CD8-positive, alpha-beta memory T cell (primary cell): Measurements from ENCODE around the gene RHOXF2. TPM values are rescaled to one million over a fixed set of nuclear protein-coding genes. Genes with fewer than 3 reads are reported as not detected.
"Not testable (repeated sequence)": the region's sequence is repeated elsewhere in the genome, so short reads cannot be mapped to it uniquely, and the experiment has no call there.

Experiments used
- CTCF ChIA-PET: fragments of 350-600 bp; sonication (Branson Sonifier 250); formaldehyde crosslinking; loops from one replicate; lab custom pipeline; 2021; ENCODE audit warnings: antibody characterized with exemption; lab: Charles Lee
- POLR2A ChIA-PET: fragments of 350-600 bp; sonication (Branson Sonifier 250); formaldehyde crosslinking; loops from one replicate; lab custom pipeline; 2021; ENCODE audit warnings: antibody characterized with exemption; lab: Charles Lee
- DNase-seq, 5 donors: peaks; one replicate each; pipeline versions ENCODE4 v3.0.0 to v3.0.0-alpha.2; 2020 to 2022; ENCODE audit warnings: mixed read lengths in 1 of 5
- H3K27ac ChIP-seq: one replicate; pipeline ENCODE4 v1.7.0; 2013; ENCODE audit warnings: low read depth, mild to moderate bottlenecking, low read length, moderate library complexity
- H3K27me3 ChIP-seq: 2 replicates; pipeline ENCODE4 v1.7.0; 2013; ENCODE audit warnings: low read length, mild to moderate bottlenecking; ENCODE audit not compliant: insufficient read depth, poor library complexity, severe bottlenecking
- H3K36me3 ChIP-seq: 2 replicates; pipeline ENCODE4 v1.7.0; 2013; ENCODE audit warnings: mild to moderate bottlenecking, low read length, moderate library complexity; ENCODE audit not compliant: insufficient read depth
- H3K4me1 ChIP-seq: 2 replicates; pipeline ENCODE4 v1.7.0; 2013; ENCODE audit warnings: mild to moderate bottlenecking, low read length, moderate library complexity; ENCODE audit not compliant: insufficient read depth
- H3K4me3 ChIP-seq: 2 replicates; pipeline ENCODE4 v1.7.0; 2013; ENCODE audit warnings: mild to moderate bottlenecking, low read length
- H3K9me3 ChIP-seq: 2 replicates; pipeline ENCODE4 v1.7.0; 2013; ENCODE audit warnings: mild to moderate bottlenecking, low read length
- H3K27ac Mint-ChIP-seq, 8 donors: one replicate each; pipeline ENCODE4 v1.8.0; 2020 to 2021; ENCODE audit warnings: mixed read lengths in 8 of 8, mild to moderate bottlenecking in 6 of 8, inconsistent platforms in 3 of 8, moderate library complexity in 3 of 8
- H3K27me3 Mint-ChIP-seq, 2 donors: one replicate each; pipeline ENCODE4 v1.8.0; 2020 to 2021; ENCODE audit warnings: mixed read lengths in 2 of 2, mild to moderate bottlenecking in 1 of 2, moderate library complexity in 1 of 2
- H3K36me3 Mint-ChIP-seq, 3 donors: one replicate each; pipeline ENCODE4 v1.8.0; 2020 to 2021; ENCODE audit warnings: mixed read lengths in 3 of 3, inconsistent platforms in 1 of 3, mild to moderate bottlenecking in 1 of 3
- H3K4me1 Mint-ChIP-seq, 3 donors: one replicate each; pipeline ENCODE4 v1.8.0; 2020 to 2021; ENCODE audit warnings: mixed read lengths in 3 of 3, inconsistent platforms in 1 of 3, mild to moderate bottlenecking in 1 of 3
- H3K4me3 Mint-ChIP-seq, 7 donors: one replicate each; pipeline ENCODE4 v1.8.0; 2020 to 2021; ENCODE audit warnings: mixed read lengths in 7 of 7, mild to moderate bottlenecking in 6 of 7, moderate library complexity in 4 of 7, inconsistent platforms in 2 of 7
- H3K9me3 Mint-ChIP-seq, 5 donors: one replicate each; pipeline ENCODE4 v1.8.0; 2020 to 2022; ENCODE audit warnings: mixed read lengths in 5 of 5, mild to moderate bottlenecking in 3 of 5, moderate library complexity in 2 of 5, inconsistent platforms in 1 of 5
- polyA plus RNA-seq: library from polyadenylated mRNA; unstranded; fragments of 300-500 nt; fragmentation: Illumina TruSeq; gene quantifications from one replicate; pipeline ENCODE4 v1.2.3, GENCODE V29; 2021
- total RNA-seq, 2 experiments: library from RNA; stranded (reverse); gene quantifications; one replicate each; pipeline ENCODE4 v1.2.3, GENCODE V29; 2021

Gene RHOXF2
- total and polyA plus RNA-seq, 3 experiments from 2014 or later = not detected

DNA sequence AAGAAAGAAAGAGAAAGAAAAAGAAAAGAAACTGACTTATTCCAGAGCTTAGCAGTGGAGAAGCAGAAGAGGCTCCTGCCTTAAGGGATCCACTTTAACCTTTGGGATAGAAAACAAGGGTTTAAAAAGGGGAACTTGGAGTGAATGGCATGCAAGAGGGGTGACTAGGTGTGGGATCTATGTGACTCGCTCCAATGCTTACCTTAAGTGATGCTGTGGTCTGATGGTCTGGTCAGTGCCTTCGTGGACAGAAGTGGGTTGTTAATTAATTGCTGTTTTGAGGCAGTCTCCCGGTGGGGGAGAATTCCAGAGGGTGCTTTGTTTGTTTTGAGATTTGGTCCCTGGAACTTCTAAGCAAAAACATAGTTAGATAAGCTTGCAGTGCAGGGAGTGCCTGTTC is 21.6 kb upstream of the RHOXF2 start:
- no peaks in the 10 kb centered on the region for H3K27me3 Mint-ChIP-seq
- no peak overlapping the region for H3K4me3 Mint-ChIP-seq
- H3K9me3 Mint-ChIP-seq = no peaks in the 10 kb centered on the region
- ChIA-PET CTCF (no interaction called here), POLR2A (no interaction called here)
- no peak for DNase-seq
- H3K27ac Mint-ChIP-seq = peak overlapping the region in 2 of 8 donors; percentile 69 to 76
- peaks cover 4 to 12% (median 9%) of the 10 kb centered on the region in 3 donors for H3K4me1 Mint-ChIP-seq
- Histone ChIP-seq H3K9me3 (no peaks in the 10 kb centered on the region), H3K36me3 (no peaks in the 10 kb centered on the region), H3K27ac (no peak overlapping the region), H3K27me3 (no peaks in the 10 kb centered on the region), H3K4me1 (no peaks in the 10 kb centered on the region), H3K4me3 (no peak overlapping the region)
- H3K36me3 Mint-ChIP-seq = peaks cover 0 to 2% (median 0%) of the 10 kb centered on the region in 3 donors

DNA sequence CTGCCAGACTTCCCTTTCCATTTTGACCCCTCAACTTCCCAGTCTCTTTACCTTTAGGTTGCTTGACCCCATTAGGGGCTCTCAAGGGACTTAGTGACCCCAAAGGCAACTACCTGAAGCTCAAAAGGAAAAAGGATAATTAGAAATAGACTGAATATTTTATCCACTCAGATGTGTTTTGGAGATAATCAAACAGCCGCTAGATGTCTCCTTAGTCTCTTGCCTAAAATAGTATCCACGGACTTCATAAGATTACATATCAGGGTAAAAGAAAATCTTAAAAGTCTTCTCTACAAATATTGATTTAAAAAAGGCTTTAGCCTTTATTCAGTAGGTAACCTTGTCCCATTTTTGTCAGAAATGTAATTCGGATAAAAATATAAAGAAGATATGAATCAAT is 21.0 kb upstream of the RHOXF2 start:
- CTCF ChIA-PET = no interaction called here
- Histone ChIP-seq H3K4me1 (no peaks in the 10 kb centered on the region), H3K36me3 (no peaks in the 10 kb centered on the region), H3K9me3 (no peaks in the 10 kb centered on the region), H3K27ac (no peak overlapping the region), H3K4me3 (no peak overlapping the region), H3K27me3 (no peaks in the 10 kb centered on the region)
- Mint-ChIP-seq H3K36me3 (peaks cover 0 to 2% (median 0%) of the 10 kb centered on the region in 3 donors), H3K27ac (peak overlapping the region in 1 of 8 donors; percentile 10), H3K9me3 (no peaks in the 10 kb centered on the region), H3K4me3 (no peak overlapping the region), H3K4me1 (peaks cover 4 to 16% (median 12%) of the 10 kb centered on the region in 3 donors), H3K27me3 (no peaks in the 10 kb centered on the region)
- DNase-seq = no peak
- POLR2A ChIA-PET = no interaction called here

DNA sequence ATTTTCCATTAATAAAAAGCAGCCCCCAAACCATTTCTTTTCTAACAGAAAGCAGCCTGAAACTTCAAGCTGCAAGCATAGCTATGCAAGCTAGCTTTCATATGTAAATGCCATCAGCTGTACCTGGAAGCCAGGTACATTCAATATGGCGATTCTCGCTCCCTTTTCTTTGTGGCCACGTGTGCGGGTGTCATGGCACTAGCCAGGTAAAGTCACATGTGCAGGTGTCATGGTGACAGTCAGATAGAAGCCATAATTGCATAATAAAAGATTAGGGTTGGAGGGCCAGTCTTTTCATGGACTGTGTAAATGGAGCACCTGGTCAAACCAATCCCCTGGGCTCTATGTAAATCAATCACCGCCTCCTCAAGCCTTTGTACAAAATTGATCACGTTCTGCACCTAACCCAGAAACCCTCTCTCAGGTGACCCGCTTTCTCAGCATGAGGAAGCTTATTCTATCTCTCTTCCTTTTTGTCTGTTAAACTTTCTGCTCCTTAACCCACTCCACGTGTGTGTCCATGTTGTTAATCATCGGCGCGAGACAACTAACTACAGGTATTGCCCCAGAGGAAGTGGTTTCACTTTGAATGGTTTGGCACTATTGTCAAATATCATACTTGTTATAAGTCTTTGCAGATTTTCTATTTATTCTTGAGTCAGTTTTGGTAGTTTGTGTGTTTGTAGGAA is 18.0 kb upstream of the RHOXF2 start:
- peak overlapping the region in 2 of 8 donors; percentile 1 to 17 for H3K27ac Mint-ChIP-seq
- Histone ChIP-seq H3K4me1 (peaks cover 2% of the 10 kb centered on the region), H3K36me3 (no peaks in the 10 kb centered on the region), H3K27me3 (no peaks in the 10 kb centered on the region), H3K27ac (no peak overlapping the region), H3K9me3 (no peaks in the 10 kb centered on the region), H3K4me3 (no peak overlapping the region)
- H3K4me3 Mint-ChIP-seq = peak overlapping the region in 5 of 7 donors; percentile 6 to 67 (median 19)
- H3K9me3 Mint-ChIP-seq = no peaks in the 10 kb centered on the region
- CTCF ChIA-PET = no interaction called here
- H3K4me1 Mint-ChIP-seq = peaks cover 12 to 28% (median 27%) of the 10 kb centered on the region in 3 donors
- H3K36me3 Mint-ChIP-seq = peaks cover 0 to 2% (median 2%) of the 10 kb centered on the region in 3 donors
- no peak for DNase-seq
- H3K27me3 Mint-ChIP-seq = peaks cover 0 to 8% of the 10 kb centered on the region in 2 donors
- POLR2A ChIA-PET = no interaction called here

DNA sequence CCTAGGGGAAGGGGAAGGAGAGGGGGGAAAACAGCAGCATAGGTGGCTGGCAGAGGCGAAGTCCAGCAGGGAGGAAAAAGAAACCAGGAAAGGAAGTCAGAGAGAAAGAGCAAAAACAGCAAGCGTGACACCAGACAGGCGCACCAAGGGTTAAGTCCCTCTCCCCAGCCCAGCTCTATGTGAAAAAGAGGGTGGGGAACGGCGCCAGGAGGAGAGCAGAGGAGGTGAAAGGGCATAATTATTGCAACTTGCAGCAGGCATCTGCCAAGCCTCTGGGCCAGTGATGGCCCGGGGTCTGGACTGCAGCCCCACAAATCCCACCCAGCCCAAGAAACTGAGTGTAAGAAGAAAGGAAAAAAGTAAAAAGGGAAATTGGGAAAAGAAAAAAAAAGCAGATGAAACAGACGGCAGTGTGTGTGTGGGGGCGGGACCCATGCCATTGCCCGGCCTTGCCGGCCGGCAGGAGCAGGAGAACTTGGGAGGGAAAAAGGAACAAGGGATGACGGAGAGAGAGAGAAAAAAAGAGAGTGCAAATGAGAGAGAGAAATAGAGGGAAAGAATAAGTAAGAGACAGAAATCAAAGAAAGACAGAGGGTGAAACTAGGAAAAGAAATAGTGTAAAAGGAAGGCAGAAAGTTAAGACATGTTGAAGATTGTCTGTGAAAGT is 14.1 kb upstream of the RHOXF2 start:
- H3K4me1 ChIP-seq = peaks cover 5% of the 10 kb centered on the region
- ChIA-PET CTCF (no interaction called here), POLR2A (no interaction called here)
- H3K36me3 Mint-ChIP-seq = peaks cover 0 to 2% (median 0%) of the 10 kb centered on the region in 3 donors
- H3K4me3 Mint-ChIP-seq = no peak overlapping the region
- H3K27me3 Mint-ChIP-seq = peaks cover 0 to 10% of the 10 kb centered on the region in 2 donors
- no peak overlapping the region for H3K27ac ChIP-seq
- H3K27me3 ChIP-seq = no peaks in the 10 kb centered on the region
- peaks cover 22 to 41% (median 41%) of the 10 kb centered on the region in 3 donors for H3K4me1 Mint-ChIP-seq
- H3K9me3 Mint-ChIP-seq = peaks cover 0 to 2% (median 0%) of the 10 kb centered on the region in 5 donors
- no peak for DNase-seq
- no peak overlapping the region for H3K4me3 ChIP-seq
- no peaks in the 10 kb centered on the region for H3K36me3 ChIP-seq
- no peaks in the 10 kb centered on the region for H3K9me3 ChIP-seq
- peak overlapping the region in 4 of 8 donors; percentile 30 to 48 (median 36) for H3K27ac Mint-ChIP-seq

DNA sequence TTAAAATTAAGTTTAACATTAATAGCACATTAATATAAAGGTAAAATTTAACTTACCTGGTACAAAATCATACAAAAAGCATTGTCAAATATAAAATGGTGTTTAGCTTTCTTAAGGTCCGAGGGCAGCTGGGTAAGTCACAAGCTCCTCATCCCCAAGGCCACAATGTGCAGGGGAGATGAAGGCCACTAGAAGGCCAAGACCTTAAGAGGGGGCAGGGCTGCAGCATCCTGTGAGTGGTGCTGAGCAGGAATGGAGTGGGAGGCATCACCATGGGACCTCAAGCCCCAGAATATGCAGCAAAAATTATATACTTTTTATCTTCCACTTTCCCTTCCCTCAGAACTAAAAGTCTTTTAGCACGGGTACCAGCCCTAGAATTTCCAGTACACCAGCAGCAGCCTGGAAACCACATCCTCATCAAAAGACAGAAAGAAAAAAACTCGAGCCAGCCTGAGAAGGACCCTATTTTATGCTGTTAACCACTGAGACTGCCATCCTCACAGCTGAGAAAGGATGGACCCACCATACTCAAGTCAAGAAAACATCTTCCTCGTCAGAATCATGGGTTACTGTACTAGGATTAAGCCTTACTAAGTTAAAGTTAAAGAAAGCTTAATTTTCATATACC is 13.0 kb upstream of the RHOXF2 start:
- Mint-ChIP-seq H3K4me3 (peak overlapping the region in 1 of 7 donors; percentile 44), H3K27ac (peak overlapping the region in 4 of 8 donors; percentile 6 to 43 (median 24)), H3K4me1 (peaks cover 22 to 41% (median 40%) of the 10 kb centered on the region in 3 donors), H3K36me3 (peaks cover 0 to 2% (median 0%) of the 10 kb centered on the region in 3 donors), H3K27me3 (peaks cover 0 to 10% of the 10 kb centered on the region in 2 donors), H3K9me3 (peaks cover 0 to 2% (median 0%) of the 10 kb centered on the region in 5 donors)
- peaks cover 5% of the 10 kb centered on the region for H3K4me1 ChIP-seq
- CTCF ChIA-PET = no interaction called here
- no peaks in the 10 kb centered on the region for H3K9me3 ChIP-seq
- no peak overlapping the region for H3K4me3 ChIP-seq
- DNase-seq = peak in 1 of 5 donors; percentile 1
- H3K27me3 ChIP-seq = no peaks in the 10 kb centered on the region
- no peak overlapping the region for H3K27ac ChIP-seq
- H3K36me3 ChIP-seq = no peaks in the 10 kb centered on the region
- POLR2A ChIA-PET = no interaction called here

DNA sequence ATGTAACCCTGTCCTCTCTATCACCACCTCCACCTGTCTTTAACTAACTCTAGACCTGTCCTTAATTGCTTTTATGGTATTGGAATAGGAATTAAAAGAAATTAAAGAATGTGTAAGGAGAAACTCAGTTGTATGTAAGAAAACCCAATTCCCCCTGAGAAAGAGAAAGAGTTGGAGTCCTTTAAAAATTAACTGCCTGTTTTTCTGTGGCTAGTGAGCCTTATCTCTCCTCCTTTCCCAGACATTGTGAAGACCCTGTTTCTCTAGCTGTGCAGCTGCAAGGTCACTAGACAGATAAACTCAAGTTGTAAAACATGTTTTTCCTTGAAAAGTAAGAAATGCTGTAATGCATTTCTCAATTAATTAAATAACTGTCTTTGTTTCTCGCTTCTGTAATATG is 12.1 kb upstream of the RHOXF2 start:
- H3K27ac ChIP-seq, H3K9me3 Mint-ChIP-seq, H3K27me3 ChIP-seq, H3K36me3 ChIP-seq, H3K4me3 Mint-ChIP-seq, H3K36me3 Mint-ChIP-seq, POLR2A ChIA-PET, CTCF ChIA-PET, H3K27me3 Mint-ChIP-seq, H3K4me1 ChIP-seq, H3K4me3 ChIP-seq, DNase-seq, H3K9me3 ChIP-seq: not testable (repeated sequence)
- H3K4me1 Mint-ChIP-seq = peaks cover 20 to 36% (median 34%) of the 10 kb centered on the region in 3 donors
- peak overlapping the region in 3 of 8 donors; percentile 31 to 83 (median 40) for H3K27ac Mint-ChIP-seq

DNA sequence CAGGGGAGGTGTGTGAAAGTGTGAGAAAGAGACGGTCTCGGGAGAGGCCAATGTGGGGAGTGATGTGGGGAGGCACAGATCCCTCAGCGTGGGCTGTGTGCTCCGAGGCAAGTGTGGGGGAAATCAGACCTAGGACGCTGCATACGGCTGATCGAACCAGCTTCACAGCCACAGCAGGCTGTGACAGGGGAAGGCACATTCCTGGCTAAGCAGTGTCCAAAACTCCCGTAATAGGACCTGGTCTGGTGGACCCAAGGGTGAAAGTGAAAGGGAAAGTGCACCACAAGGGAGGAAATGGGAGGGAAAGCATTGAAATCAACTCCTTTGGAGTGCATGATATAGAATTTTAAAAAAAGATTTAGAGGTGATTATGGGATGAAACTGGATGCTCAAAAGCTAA is 10.9 kb upstream of the RHOXF2 start:
- Histone ChIP-seq H3K4me3 (no peak overlapping the region), H3K36me3 (no peaks in the 10 kb centered on the region), H3K4me1 (peaks cover 5% of the 10 kb centered on the region), H3K9me3 (no peaks in the 10 kb centered on the region), H3K27ac (no peak overlapping the region), H3K27me3 (no peaks in the 10 kb centered on the region)
- Mint-ChIP-seq H3K36me3 (peaks cover 0 to 2% (median 0%) of the 10 kb centered on the region in 3 donors), H3K4me1 (peaks cover 18 to 28% (median 25%) of the 10 kb centered on the region in 3 donors), H3K27me3 (peaks cover 0 to 10% of the 10 kb centered on the region in 2 donors), H3K4me3 (peak overlapping the region in 1 of 7 donors; percentile 36), H3K27ac (peak overlapping the region in 2 of 8 donors; percentile 18 to 49), H3K9me3 (peaks cover 0 to 2% (median 0%) of the 10 kb centered on the region in 5 donors)
- DNase-seq = no peak
- POLR2A ChIA-PET = no interaction called here
- CTCF ChIA-PET = no interaction called here
